CD4-positive, alpha-beta T cell treated with Interleukin-15 for 1 hour (primary cell): ENCODE results near the gene ZNF705A.
A peak's percentile ranks its signal among the peaks of the same experiment; 100 is the strongest.
"Not testable (repeated sequence)": the region's sequence is repeated elsewhere in the genome, so short reads cannot be mapped to it uniquely, and the experiment has no call there.

Source experiments
- DNase-seq: peaks from one replicate; pipeline ENCODE4 v3.0.0-alpha.2; 2020

ZNF705A gene

DNA sequence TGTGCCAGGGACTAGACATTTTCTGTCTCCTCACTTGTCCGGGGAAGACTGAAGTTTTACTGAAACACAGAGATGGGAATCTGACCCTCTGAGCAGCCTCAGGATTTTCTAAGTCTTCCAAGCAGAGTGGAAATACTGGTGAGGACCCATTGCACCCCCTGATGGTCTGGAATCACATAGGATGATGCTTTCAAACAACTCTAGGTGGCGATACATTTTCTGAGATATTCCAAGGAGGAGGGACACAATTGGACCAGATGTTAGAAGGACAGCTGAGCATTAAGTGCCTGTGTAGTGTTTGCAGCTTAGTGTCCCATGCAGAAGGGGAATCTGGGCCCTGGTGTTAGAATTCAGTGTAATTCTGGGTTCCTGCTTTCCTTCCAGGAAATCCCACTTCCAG, 31.3 kb downstream of the ZNF705A start:
- not testable (repeated sequence) for DNase-seq

DNA sequence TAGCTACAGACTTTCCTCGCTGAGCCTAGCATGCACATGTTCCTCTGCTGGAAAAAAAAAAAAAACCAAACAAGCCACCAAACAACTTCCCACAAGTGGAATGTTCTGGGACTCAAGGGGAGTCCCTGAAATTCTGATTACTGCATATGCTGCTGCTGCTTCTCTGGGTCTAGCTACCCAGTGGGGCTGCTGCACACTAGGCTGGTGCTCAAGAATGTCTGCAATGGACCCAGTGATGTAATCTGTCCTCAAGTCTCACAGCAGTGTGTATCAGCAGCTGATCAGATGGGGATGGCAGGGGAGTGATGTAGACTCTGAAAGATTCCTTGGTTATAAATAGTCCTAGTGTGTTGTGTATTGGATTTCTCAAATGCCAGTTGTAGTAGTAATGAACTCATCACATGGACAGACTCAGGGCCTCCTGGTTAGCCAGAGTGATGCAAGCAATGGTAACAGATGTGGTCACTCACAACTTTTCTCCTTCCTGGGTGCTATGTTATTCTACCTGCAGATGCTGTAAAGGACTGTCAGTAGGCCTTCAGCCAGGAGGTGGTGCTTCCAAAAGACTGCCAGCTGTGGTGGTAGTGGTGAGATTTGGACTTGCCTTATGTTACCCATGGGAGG, 41.0 kb downstream of the ZNF705A start:
- DNase-seq = not testable (repeated sequence)

GRCh38 chr12:8218711-8219382, 62.0 kb downstream of the ZNF705A start:
- not testable (repeated sequence) for DNase-seq

DNA sequence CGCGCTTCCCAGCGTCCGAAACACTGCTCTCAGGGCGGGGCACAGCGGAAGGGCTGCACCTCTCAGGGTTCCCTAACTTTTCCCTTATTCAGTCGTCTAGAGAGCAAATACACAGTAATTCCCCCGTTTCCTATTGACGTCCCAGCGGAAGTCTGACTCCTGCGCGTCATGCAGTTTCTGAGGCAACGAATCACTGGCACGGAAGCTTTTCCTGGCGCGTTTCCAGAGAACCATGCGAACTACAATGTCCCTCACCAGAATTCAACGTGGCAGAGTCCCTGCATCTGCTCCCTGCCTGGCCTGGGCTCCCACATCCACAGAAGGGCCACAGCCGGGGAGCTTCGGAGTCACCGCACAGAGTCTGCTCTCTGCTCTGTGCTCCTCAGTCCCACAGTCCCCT, 64.6 kb downstream of the ZNF705A start:
- DNase-seq = not testable (repeated sequence)

- not testable (repeated sequence) for DNase-seq
Measured at GRCh38 chr12:8221844-8222243, 65.0 kb downstream of the ZNF705A start.

GRCh38 chr12:8222303-8222702, 65.5 kb downstream of the ZNF705A start:
- DNase-seq = not testable (repeated sequence)

- not testable (repeated sequence) for DNase-seq
Measured at GRCh38 chr12:8223646-8224045, 66.8 kb downstream of the ZNF705A start.

GRCh38 chr12:8224782-8225181, 68.0 kb downstream of the ZNF705A start:
- DNase-seq = not testable (repeated sequence)

DNA sequence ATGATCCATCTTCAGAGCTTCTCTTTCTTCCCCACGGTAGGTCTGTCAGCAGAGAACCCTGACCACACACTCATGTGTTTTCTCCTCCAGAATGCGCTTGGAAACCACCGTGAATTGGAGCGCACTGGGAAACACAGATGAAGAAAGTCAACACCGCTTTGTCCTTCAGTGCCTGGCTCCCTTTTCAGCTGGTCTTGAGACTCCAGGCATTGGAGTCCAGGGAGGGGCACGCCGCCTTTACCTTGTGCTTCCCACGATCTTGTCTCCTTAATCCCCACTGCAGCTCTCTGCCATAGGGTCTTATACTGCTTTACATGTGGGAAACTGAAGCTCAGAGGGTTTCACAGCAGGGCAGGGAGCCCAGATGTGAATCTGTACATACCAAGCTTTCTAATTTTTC, 69.5 kb downstream of the ZNF705A start:
- DNase-seq = no peak

DNA sequence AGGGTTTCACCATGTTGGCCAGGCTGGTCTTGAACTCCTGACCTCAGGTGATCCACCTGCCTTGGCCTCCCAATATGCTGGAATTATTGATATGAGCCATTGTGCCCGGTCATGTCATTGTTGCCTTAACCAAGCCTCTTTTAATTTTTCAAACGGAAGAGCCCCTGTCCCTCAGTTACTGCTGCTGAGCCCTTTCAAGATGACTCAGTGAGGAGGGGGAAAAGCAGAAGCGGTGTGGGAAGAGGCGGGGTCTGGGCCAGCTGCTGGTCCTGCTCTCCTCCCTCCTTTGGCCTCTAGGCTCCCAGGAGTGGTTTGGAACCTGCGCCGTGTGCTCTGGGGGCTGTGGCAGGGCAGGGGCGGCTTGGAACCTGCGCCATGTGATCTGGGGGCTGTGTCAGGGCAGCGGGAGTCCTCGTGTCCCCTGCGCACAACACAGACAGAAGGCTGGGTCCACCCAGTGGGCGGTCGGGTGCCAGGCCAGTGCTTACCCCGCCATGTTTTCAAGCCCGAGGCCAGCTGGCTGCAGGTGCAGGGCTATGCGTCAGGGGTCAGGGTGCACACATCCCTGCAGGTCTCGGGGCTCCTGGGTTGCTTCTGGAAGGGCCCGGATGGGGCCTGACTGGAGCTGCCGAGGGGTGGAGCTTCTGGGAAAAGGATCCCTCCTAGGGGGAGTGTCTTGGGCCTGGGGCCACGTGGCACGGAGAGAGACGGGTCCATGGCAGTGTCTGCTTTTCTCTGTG, 70.3 kb downstream of the ZNF705A start, which contains the start of gene FAM90A1:
Gene FAM90A1 (minus strand): TSS at position 627 of the 740 bp plus-strand sequence. CDS start 2,786 bp downstream, outside the sequence.
- peak; percentile 36 for DNase-seq

GRCh38 chr12:8227732-8228077, 70.9 kb downstream of the ZNF705A start:
- DNase-seq = not testable (repeated sequence)

- not testable (repeated sequence) for DNase-seq
Measured at GRCh38 chr12:8228607-8229006, 71.8 kb downstream of the ZNF705A start.

GRCh38 chr12:8229486-8229885, 72.7 kb downstream of the ZNF705A start:
- not testable (repeated sequence) for DNase-seq
